ENCODE measurements around the gene ATP6V1G3.
"Not testable (repeated sequence)": the region's sequence is repeated elsewhere in the genome, so short reads cannot be mapped to it uniquely, and the experiment has no call there.

The ATP6V1G3 gene

GRCh38 chr1:198531891-198532290 lies 8.6 kb downstream of the ATP6V1G3 start:
- H3K4me1 ChIP-seq: peaks cover 8% of the 10 kb centered on the region
- H3K4me3 ChIP-seq: no peak overlapping the region
- H3K36me3 ChIP-seq (replicated peaks): no peaks in the 10 kb centered on the region
- no peak for DNase-seq (ENCODE audit: low spot score in 2 of 2)
- in situ Hi-C loops (cut with MboI; ENCODE audit: low sequenced_read_pairs): no loop called here
- H3K27me3 ChIP-seq (ENCODE audit: low read depth): no peaks in the 10 kb centered on the region
- H3K9me3 ChIP-seq: no peaks in the 10 kb centered on the region

GRCh38 chr1:198530953-198531352 lies 9.5 kb downstream of the ATP6V1G3 start:
- no peak for DNase-seq (ENCODE audit: low spot score in 2 of 2)
- Histone ChIP-seq H3K36me3 (replicated peaks) (no peaks in the 10 kb centered on the region), H3K9me3 (no peaks in the 10 kb centered on the region), H3K4me3 (no peak overlapping the region), H3K27me3 (ENCODE audit: low read depth) (no peaks in the 10 kb centered on the region), H3K4me1 (peaks cover 8% of the 10 kb centered on the region)
- in situ Hi-C loops (cut with MboI; ENCODE audit: low sequenced_read_pairs): no loop called here

- DNase-seq (ENCODE audit: low spot score in 2 of 2): no peak
- H3K4me3 ChIP-seq: no peak overlapping the region
- H3K9me3 ChIP-seq: no peaks in the 10 kb centered on the region
- peaks cover 8% of the 10 kb centered on the region for H3K4me1 ChIP-seq
- H3K36me3 ChIP-seq (replicated peaks): no peaks in the 10 kb centered on the region
- in situ Hi-C loops (cut with MboI; ENCODE audit: low sequenced_read_pairs): no loop called here
- H3K27me3 ChIP-seq (ENCODE audit: low read depth): no peaks in the 10 kb centered on the region
Measured at GRCh38 chr1:198529414-198529813, 11.1 kb downstream of the ATP6V1G3 start.

GRCh38 chr1:198528364-198528763 lies 12.1 kb downstream of the ATP6V1G3 start:
- peaks cover 8% of the 10 kb centered on the region for H3K4me1 ChIP-seq
- no peak overlapping the region for H3K4me3 ChIP-seq
- no peak for DNase-seq (ENCODE audit: low spot score in 2 of 2)
- no peaks in the 10 kb centered on the region for H3K27me3 ChIP-seq (ENCODE audit: low read depth)
- no peaks in the 10 kb centered on the region for H3K36me3 ChIP-seq (replicated peaks)
- in situ Hi-C loops (cut with MboI; ENCODE audit: low sequenced_read_pairs): no loop called here
- no peaks in the 10 kb centered on the region for H3K9me3 ChIP-seq

- Histone ChIP-seq H3K9me3 (no peaks in the 10 kb centered on the region), H3K4me1 (peaks cover 20% of the 10 kb centered on the region), H3K36me3 (replicated peaks) (no peaks in the 10 kb centered on the region), H3K27me3 (ENCODE audit: low read depth) (no peaks in the 10 kb centered on the region), H3K4me3 (no peak overlapping the region)
- no peak for DNase-seq (ENCODE audit: low spot score in 2 of 2)
- in situ Hi-C loops (cut with MboI; ENCODE audit: low sequenced_read_pairs): no loop called here
Measured at GRCh38 chr1:198524556-198524955, 15.9 kb downstream of the ATP6V1G3 start.

DNA sequence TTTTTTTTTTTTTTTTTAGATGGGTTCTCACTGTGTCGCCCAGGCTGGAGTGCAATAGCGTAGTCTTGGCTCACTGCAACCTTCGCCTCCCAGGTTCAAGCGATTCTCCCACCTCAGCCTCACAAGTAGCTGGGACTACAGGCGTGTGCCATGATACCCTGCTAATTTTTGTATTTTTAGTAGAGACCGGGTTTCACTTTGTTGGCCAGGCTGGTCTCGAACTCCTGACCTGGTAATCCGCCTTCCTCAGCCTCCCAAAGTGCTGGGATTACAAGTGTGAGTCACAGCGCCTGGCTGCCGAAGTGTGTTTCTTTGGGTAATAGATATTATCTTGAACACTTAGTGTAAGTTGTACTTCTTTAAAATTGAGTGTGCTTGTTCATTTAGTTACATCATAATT lies 16.4 kb downstream of the ATP6V1G3 start:
- H3K4me1 ChIP-seq: peaks cover 21% of the 10 kb centered on the region

GRCh38 chr1:198523182-198523950 lies 17.1 kb downstream of the ATP6V1G3 start:
- Histone ChIP-seq H3K4me1 (peaks cover 26% of the 10 kb centered on the region), H3K27me3 (ENCODE audit: low read depth) (no peaks in the 10 kb centered on the region), H3K36me3 (replicated peaks) (no peaks in the 10 kb centered on the region), H3K4me3 (no peak overlapping the region), H3K9me3 (no peaks in the 10 kb centered on the region)
- in situ Hi-C loops (cut with MboI; ENCODE audit: low sequenced_read_pairs): no loop called here
- no peak for DNase-seq (ENCODE audit: low spot score in 2 of 2)

More for the DNA sequence above, 16.4 kb downstream of the ATP6V1G3 start:
- H3K36me3 ChIP-seq (replicated peaks); DNase-seq (ENCODE audit: low spot score in 2 of 2); H3K27me3 ChIP-seq (ENCODE audit: low read depth); in situ Hi-C loops (cut with MboI; ENCODE audit: low sequenced_read_pairs); H3K4me3 ChIP-seq; H3K9me3 ChIP-seq: not testable (repeated sequence)

DNA sequence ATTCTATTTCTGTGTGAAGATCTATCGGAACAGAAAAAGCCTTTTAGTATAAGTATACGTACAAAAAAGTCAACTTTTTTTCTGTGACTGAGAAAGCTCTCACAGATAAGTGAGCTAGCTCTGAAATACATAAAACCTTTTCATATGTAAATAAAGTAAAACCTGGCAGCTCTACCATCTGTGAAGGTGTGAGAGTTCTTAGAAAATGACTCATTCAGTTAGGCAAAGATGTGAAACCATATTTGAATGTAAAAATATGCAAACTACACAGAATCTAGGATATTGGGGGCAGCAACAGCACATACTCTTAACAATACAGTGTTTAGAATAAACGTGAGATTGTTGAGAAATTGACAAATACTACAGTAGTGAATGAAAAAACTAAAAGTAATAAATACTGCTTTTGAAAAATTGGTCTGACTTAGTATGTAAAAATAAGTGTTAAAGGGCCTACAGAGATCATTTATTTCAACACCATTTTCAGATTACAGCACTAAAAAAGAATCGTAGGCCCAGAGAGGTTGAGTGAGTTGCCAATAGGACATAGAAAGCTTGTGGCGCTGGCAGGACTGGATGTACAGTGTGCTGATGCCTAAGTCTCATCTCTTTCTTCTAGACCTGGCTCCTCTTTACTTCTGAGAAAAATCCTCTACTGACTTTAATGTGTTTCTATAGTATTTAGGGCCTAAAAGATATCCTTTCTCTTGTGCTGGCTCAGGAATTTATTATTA lies 19.8 kb downstream of the ATP6V1G3 start:
- H3K9me3 ChIP-seq: no peaks in the 10 kb centered on the region
- no peaks in the 10 kb centered on the region for H3K27me3 ChIP-seq (ENCODE audit: low read depth)
- no peaks in the 10 kb centered on the region for H3K36me3 ChIP-seq (replicated peaks)
- H3K4me1 ChIP-seq: peaks cover 26% of the 10 kb centered on the region
- in situ Hi-C loops (cut with MboI; ENCODE audit: low sequenced_read_pairs): no loop called here
- DNase-seq (ENCODE audit: low spot score in 2 of 2): peak in 1 of 2 experiments; percentile 83
- no peak overlapping the region for H3K4me3 ChIP-seq

DNA sequence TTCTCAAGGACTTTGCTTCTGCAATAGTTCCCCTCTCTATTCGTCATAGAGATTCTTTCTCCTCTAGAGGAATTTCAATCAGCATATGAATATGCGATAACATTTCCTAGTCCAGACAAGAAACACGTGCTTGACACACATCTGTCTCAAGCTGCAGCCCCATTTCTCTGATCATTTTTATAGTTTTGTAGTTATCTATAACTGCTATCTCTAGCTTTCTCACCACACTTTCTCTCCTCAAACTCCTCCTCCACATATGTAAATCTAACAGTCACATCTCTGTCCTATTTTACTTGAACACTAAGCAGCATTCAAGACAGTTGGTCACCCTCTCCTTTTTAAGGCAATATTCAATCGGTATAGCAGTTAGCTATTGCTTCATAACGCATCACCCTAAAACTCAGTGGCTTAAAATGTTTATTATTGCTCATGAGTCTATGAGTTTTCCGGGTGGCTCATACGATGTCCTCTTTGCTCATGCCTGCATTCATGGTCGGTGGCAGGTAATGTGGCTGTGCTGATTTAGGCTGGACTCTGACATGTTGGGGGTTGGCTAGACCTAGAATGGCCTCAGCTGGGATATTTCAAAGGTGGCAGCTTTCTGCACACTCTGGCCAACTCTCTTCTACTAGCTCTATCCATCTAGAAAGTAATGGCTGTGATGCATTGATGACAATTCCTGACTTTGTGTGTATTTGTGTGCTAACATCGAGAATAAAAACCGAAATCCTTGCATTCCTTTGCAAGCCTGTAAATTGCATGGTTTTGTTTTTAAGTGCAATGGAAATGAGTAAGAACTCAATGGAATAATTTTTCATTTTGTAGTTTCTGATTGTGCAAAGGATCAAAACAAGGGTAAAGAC lies 20.6 kb downstream of the ATP6V1G3 start:
- Histone ChIP-seq H3K27me3 (ENCODE audit: low read depth) (no peaks in the 10 kb centered on the region), H3K4me1 (peaks cover 26% of the 10 kb centered on the region), H3K36me3 (replicated peaks) (no peaks in the 10 kb centered on the region), H3K9me3 (no peaks in the 10 kb centered on the region), H3K4me3 (no peak overlapping the region)
- in situ Hi-C loops (cut with MboI; ENCODE audit: low sequenced_read_pairs): no loop called here
- peak; percentile 19 to 43 for DNase-seq (ENCODE audit: low spot score in 2 of 2)

- Histone ChIP-seq H3K27me3 (ENCODE audit: low read depth) (no peaks in the 10 kb centered on the region), H3K9me3 (no peaks in the 10 kb centered on the region), H3K4me3 (no peak overlapping the region), H3K36me3 (replicated peaks) (no peaks in the 10 kb centered on the region), H3K4me1 (peaks cover 26% of the 10 kb centered on the region)
- DNase-seq (ENCODE audit: low spot score in 2 of 2): no peak
- in situ Hi-C loops (cut with MboI; ENCODE audit: low sequenced_read_pairs): no loop called here
Measured at GRCh38 chr1:198517623-198518199, 22.8 kb downstream of the ATP6V1G3 start.

DNA sequence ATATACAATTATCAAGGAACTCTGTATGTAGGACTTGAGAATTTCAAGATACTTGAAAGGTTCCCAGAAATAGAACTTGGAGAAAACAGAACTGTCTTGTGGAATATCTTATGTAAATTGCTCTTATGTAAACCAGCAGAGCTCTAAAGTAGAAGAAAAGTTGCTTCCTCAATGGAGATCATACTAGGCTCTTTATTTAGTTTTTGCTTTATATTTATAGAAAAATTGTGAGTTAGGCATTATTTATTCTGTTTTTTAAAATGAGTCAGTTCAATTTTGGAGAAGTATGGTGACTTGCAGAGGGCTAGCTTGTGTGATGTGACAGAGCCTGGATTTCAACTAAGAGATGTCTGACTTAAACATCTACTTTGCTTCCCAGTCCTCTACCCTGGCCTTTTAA lies 40.4 kb downstream of the ATP6V1G3 start:
- in situ Hi-C loops (cut with MboI; ENCODE audit: low sequenced_read_pairs): no loop called here
- no peak overlapping the region for H3K4me3 ChIP-seq
- DNase-seq (ENCODE audit: low spot score in 2 of 2): no peak

DNA sequence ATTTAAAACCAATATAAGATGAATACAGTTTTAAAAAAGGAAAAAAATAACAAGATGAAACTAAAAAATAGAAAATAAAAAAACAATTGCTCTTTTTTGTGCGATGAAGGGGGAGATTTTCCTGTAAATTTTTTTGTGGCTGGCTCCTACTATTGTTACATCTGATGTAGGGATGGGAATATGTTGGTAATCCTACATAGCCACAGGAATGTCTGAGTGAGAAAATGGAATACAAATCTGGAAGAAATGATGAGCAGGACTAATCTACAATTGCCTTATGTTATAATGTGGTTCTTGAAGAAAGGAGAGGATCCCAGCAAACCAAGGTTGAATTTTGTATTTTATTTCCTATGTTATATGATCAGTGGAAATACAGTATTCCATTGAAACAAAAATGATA lies 40.9 kb downstream of the ATP6V1G3 start:
- Histone ChIP-seq H3K27me3 (ENCODE audit: low read depth) (no peaks in the 10 kb centered on the region), H3K36me3 (replicated peaks) (no peaks in the 10 kb centered on the region), H3K4me3 (no peak overlapping the region), H3K9me3 (peaks cover 4% of the 10 kb centered on the region; the same call in 1 of the 2 replicates), H3K4me1 (no peaks in the 10 kb centered on the region)
- no peak for DNase-seq (ENCODE audit: low spot score in 2 of 2)
- in situ Hi-C loops (cut with MboI; ENCODE audit: low sequenced_read_pairs): no loop called here

More for the DNA sequence above, 40.4 kb downstream of the ATP6V1G3 start:
- no peaks in the 10 kb centered on the region for H3K27me3 ChIP-seq (ENCODE audit: low read depth)
- H3K4me1 ChIP-seq: no peaks in the 10 kb centered on the region
- H3K36me3 ChIP-seq (replicated peaks): no peaks in the 10 kb centered on the region
- peaks cover 4% of the 10 kb centered on the region; the same call in 1 of the 2 replicates for H3K9me3 ChIP-seq

- H3K36me3 ChIP-seq (replicated peaks): no peaks in the 10 kb centered on the region
- H3K4me1 ChIP-seq: no peaks in the 10 kb centered on the region
- in situ Hi-C loops (cut with MboI; ENCODE audit: low sequenced_read_pairs): no loop called here
- H3K4me3 ChIP-seq: no peak overlapping the region
- no peaks in the 10 kb centered on the region for H3K27me3 ChIP-seq (ENCODE audit: low read depth)
- DNase-seq (ENCODE audit: low spot score in 2 of 2): no peak
- H3K9me3 ChIP-seq: peaks cover 4% of the 10 kb centered on the region; the same call in 1 of the 2 replicates
Measured at GRCh38 chr1:198498881-198499280, 41.6 kb downstream of the ATP6V1G3 start.

Measured in HAP-1 (cell line).